HCT116 (cell line): ENCODE measurements around the gene CAV1. TPM values are rescaled to one million over a fixed set of nuclear protein-coding genes. Genes with fewer than 3 reads are reported as not detected.

Experiments used
- ATAC-seq: fragments of 200-7000 bp; cut with Tn5 transposase; 2 replicates; pipeline ENCODE4 v1.9.1; 2020; ENCODE audit warnings: mild to moderate bottlenecking, moderate library complexity
- BruUV-seq: library from RNA; stranded (reverse); fragments of 400-500 nt; replicated peaks from 2 replicates; lab custom pipeline; 2021; lab: Mats Ljungman, UMichigan
- CTCF ChIA-PET: fragments of 300-600 bp; sonication (Branson Sonifier 250); formaldehyde crosslinking; loops from one replicate; lab custom pipeline; 2021; ENCODE audit warnings: antibody characterized with exemption; lab: Charles Lee
- POLR2A ChIA-PET: fragments of 300-600, 350-600 bp; sonication (Branson Sonifier 250); formaldehyde crosslinking; loops from one replicate; lab custom pipeline; 2021; ENCODE audit warnings: antibody characterized with exemption; lab: Charles Lee
- RAD21 ChIA-PET, 2 experiments: fragments of 300-600 bp; sonication (Branson Sonifier 250); formaldehyde crosslinking; loops; one replicate each; lab custom pipeline; 2023; ENCODE audit warnings: low total read pairs in 2 of 2; ENCODE audit not compliant: uncharacterized antibody in 2 of 2, unreplicated experiment in 2 of 2, low non-redundant PET in 1 of 2; lab: Charles Lee
- DNase-seq: peaks from one replicate; pipeline ENCODE4 v3.0.0-alpha.2; 2010; ENCODE audit warnings: low read depth, low spot score
- H2AFZ ChIP-seq: fragments of 200-600 bp; shearing (Covaris generic), sonication (generic); 2 replicates; pipeline ENCODE4 v1.6.1; 2017; ENCODE audit warnings: low read depth, mixed run types, mixed read lengths, antibody characterized with exemption, low read length; ENCODE audit not compliant: poor library complexity, severe bottlenecking
- H3K27ac ChIP-seq: 2 replicates; pipeline ENCODE4 v1.5.1; 2012; ENCODE audit warnings: low read depth, low read length
- H3K27me3 ChIP-seq: fragments of 200-600 bp; sonication (generic); 2 replicates; pipeline ENCODE4 v1.6.1; 2016; ENCODE audit warnings: mixed run types, low read length, mixed read lengths; ENCODE audit not compliant: insufficient read depth
- H3K36me3 ChIP-seq, 2 experiments: fragments of 200-500 bp in 1 of 2; fragments of 200-600 bp in 1 of 2; sonication (Bioruptor generic) in 1 of 2; sonication (generic) in 1 of 2; 2 replicates each; pipeline versions ENCODE4 v1.5.1 to v1.6.1; 2014 to 2016; ENCODE audit warnings: low read length in 2 of 2, inconsistent platforms in 1 of 2, mixed read lengths in 1 of 2, mixed run types in 1 of 2; ENCODE audit not compliant: insufficient read depth in 2 of 2, control insufficient read depth in 1 of 2
- H3K4me1 ChIP-seq, 2 experiments: fragments of 200-600 bp in 1 of 2; sonication (generic) in 1 of 2; 2 replicates each; pipeline versions ENCODE4 v1.5.1 to v1.6.1; 2012 to 2017; ENCODE audit warnings: low read length in 2 of 2, inconsistent platforms in 1 of 2, mild to moderate bottlenecking in 1 of 2, mixed read lengths in 1 of 2, mixed run types in 1 of 2, moderate library complexity in 1 of 2; ENCODE audit not compliant: insufficient read depth in 2 of 2, control insufficient read depth in 1 of 2
- H3K4me2 ChIP-seq: fragments of 200-600 bp; sonication (generic); 2 replicates; pipeline ENCODE4 v1.6.1; 2017; ENCODE audit warnings: mixed run types, low read length, mixed read lengths
- H3K4me3 ChIP-seq, 2 experiments: fragments of 200-600 bp in 1 of 2; sonication (generic) in 1 of 2; replicated peaks in 1 of 2; 2 replicates each; pipeline ENCODE4 v1.5.1; 2011 to 2016; ENCODE audit warnings: low read length in 2 of 2, control low read depth in 1 of 2, low read depth in 1 of 2, mild to moderate bottlenecking in 1 of 2, mixed read lengths in 1 of 2, mixed run types in 1 of 2
- H3K79me2 ChIP-seq: fragments of 200-600 bp; sonication (generic); 2 replicates; pipeline ENCODE4 v1.6.1; 2017; ENCODE audit warnings: mild to moderate bottlenecking, mixed run types, low read length, moderate library complexity, mixed read lengths; ENCODE audit not compliant: insufficient read depth
- H3K9ac ChIP-seq: fragments of 200-600 bp; sonication (generic); 2 replicates; pipeline ENCODE4 v1.6.1; 2016; ENCODE audit warnings: low read length, mixed read lengths
- H3K9me2 ChIP-seq: fragments of 200-600 bp; sonication (generic), shearing (Covaris generic); 2 replicates; pipeline ENCODE4 v1.6.1; 2017; ENCODE audit warnings: mixed run types, mild to moderate bottlenecking, moderate library complexity; ENCODE audit not compliant: insufficient read depth
- H3K9me3 ChIP-seq, 2 experiments: fragments of 200-500 bp in 1 of 2; fragments of 200-600 bp in 1 of 2; sonication (Bioruptor generic) in 1 of 2; sonication (generic) in 1 of 2; 2 replicates each; pipeline ENCODE4 v1.6.1; 2014 to 2017; ENCODE audit warnings: low read length in 2 of 2, mixed read lengths in 2 of 2, inconsistent platforms in 1 of 2, low read depth in 1 of 2, mild to moderate bottlenecking in 1 of 2, mixed run types in 1 of 2, moderate library complexity in 1 of 2; ENCODE audit not compliant: control insufficient read depth in 1 of 2, insufficient read depth in 1 of 2
- H4K20me1 ChIP-seq: fragments of 200-600 bp; sonication (generic), shearing (Covaris generic); 2 replicates; pipeline ENCODE4 v1.6.1; 2017; ENCODE audit warnings: mixed run types, mild to moderate bottlenecking, moderate library complexity; ENCODE audit not compliant: insufficient read depth
- ATF3 ChIP-seq: IDR thresholded peaks from 2 replicates; pipeline ENCODE4 v1.6.1; 2012
- CTCF ChIP-seq, 3 experiments: fragments of 200-600 bp in 1 of 3; sonication (generic) in 1 of 3; IDR thresholded peaks in 2 of 3; conservative IDR thresholded peaks in 1 of 3; 2 replicates each; pipeline ENCODE4 v1.5.1; 2012 to 2017; ENCODE audit warnings: low read depth in 2 of 3, low read length in 2 of 3, antibody characterized with exemption in 1 of 3, borderline replicate concordance in 1 of 3, control low read depth in 1 of 3, mild to moderate bottlenecking in 1 of 3, mixed read lengths in 1 of 3, mixed run types in 1 of 3, moderate library complexity in 1 of 3; ENCODE audit not compliant: insufficient read depth in 1 of 3
- EGR1 ChIP-seq: IDR thresholded peaks from 2 replicates; pipeline ENCODE4 v1.6.1; 2012; ENCODE audit warnings: low read depth
- ELF1 ChIP-seq: IDR thresholded peaks from 2 replicates; pipeline ENCODE4 v1.6.1; 2012; ENCODE audit warnings: low read depth, borderline replicate concordance
- EZH2 ChIP-seq: fragments of 200-600 bp; sonication (generic); IDR thresholded peaks from 2 replicates; pipeline ENCODE4 v1.6.1; 2017; ENCODE audit warnings: antibody characterized with exemption, mixed run types
- MAX ChIP-seq: IDR thresholded peaks from 2 replicates; pipeline ENCODE4 v1.6.1; 2012
- POLR2A ChIP-seq: IDR thresholded peaks from 2 replicates; pipeline ENCODE4 v1.7.0; 2011; ENCODE audit warnings: borderline replicate concordance; ENCODE audit not compliant: insufficient read depth, insufficient read length; ENCODE audit errors: extremely low read depth
- POLR2AphosphoS5 ChIP-seq: IDR thresholded peaks from 2 replicates; pipeline ENCODE4 v1.6.1; 2011; ENCODE audit warnings: mild to moderate bottlenecking, low read depth, low read length, moderate library complexity
- RAD21 ChIP-seq: IDR thresholded peaks from 2 replicates; pipeline ENCODE4 v1.6.1; 2012; ENCODE audit warnings: low read depth, mild to moderate bottlenecking
- REST ChIP-seq: IDR thresholded peaks from 2 replicates; pipeline ENCODE4 v1.6.1; 2012; ENCODE audit warnings: low read depth
- TCF7L2 ChIP-seq: IDR thresholded peaks from 2 replicates; pipeline ENCODE4 v1.7.0; 2011; ENCODE audit warnings: borderline replicate concordance, inconsistent platforms; ENCODE audit not compliant: insufficient read depth, insufficient read length; ENCODE audit errors: extremely low read depth
- ZBTB33 ChIP-seq: IDR thresholded peaks from 2 replicates; pipeline ENCODE4 v1.6.1; 2011; ENCODE audit warnings: mild to moderate bottlenecking, low read length, moderate library complexity; ENCODE audit not compliant: insufficient replicate concordance; ENCODE audit errors: extremely low read depth
- ZNF274 ChIP-seq: fragments of 200-500 bp; sonication (Bioruptor generic); IDR thresholded peaks from 2 replicates; pipeline ENCODE4 v1.6.1; 2014; ENCODE audit warnings: mild to moderate bottlenecking, low read depth, low read length, inconsistent platforms
- intact Hi-C: fragments of 100-400 bp; cut with micrococcal nuclease; formaldehyde crosslinking; loops from 2 replicates; pipeline ENCODE4 v1.10.0; 2022
- total RNA-seq: library from RNA; stranded (reverse); gene quantifications from one replicate; pipeline ENCODE4 v1.2.1, GENCODE V29; 2021; ENCODE audit not compliant: unreplicated experiment

The CAV1 gene
- total RNA-seq, 1 experiment from 2014 or later: 298 TPM

- no peaks in the 10 kb centered on the region for H4K20me1 ChIP-seq
- ChIA-PET RAD21 (no interaction called here), CTCF (no interaction called here), POLR2A (no interaction called here)
- intact Hi-C loops: no loop called here
- DNase-seq: no peak
- no peak for TF ChIP-seq ZBTB33
- TF ChIP-seq EGR1: no peak
- no peak for TF ChIP-seq POLR2AphosphoS5
- TF ChIP-seq POLR2A: no peak
- TF ChIP-seq ZNF274: no peak
- no peak for TF ChIP-seq MAX
- no peaks in the 10 kb centered on the region for H3K9me2 ChIP-seq
- no peaks in the 10 kb centered on the region for H3K27me3 ChIP-seq
- H3K9ac ChIP-seq: no peak overlapping the region
- no peak overlapping the region for H3K27ac ChIP-seq
- H3K9me3 ChIP-seq: no peaks in the 10 kb centered on the region
- no peak overlapping the region for H3K4me2 ChIP-seq
- H2AFZ ChIP-seq: no peak overlapping the region
- H3K36me3 ChIP-seq: no peaks in the 10 kb centered on the region
- peaks cover 0 to 3% of the 10 kb centered on the region in 2 experiments; a peak in 2 of 4 replicates for H3K4me1 ChIP-seq
- no TSS peak for BruUV-seq
- ATAC-seq: no peak
- no peaks in the 10 kb centered on the region for H3K79me2 ChIP-seq
- H3K4me3 ChIP-seq: no peak overlapping the region
These were observed 72.5 kb downstream of the CAV1 start for GRCh38 chr7:116597384-116597783.

GRCh38 chr7:116598278-116598677 is 73.4 kb downstream of the CAV1 start:
- no peaks in the 10 kb centered on the region for H3K27me3 ChIP-seq
- no peak overlapping the region for H3K4me2 ChIP-seq
- DNase-seq: no peak
- H3K79me2 ChIP-seq: no peaks in the 10 kb centered on the region
- TF ChIP-seq ELF1 (no peak), RAD21 (peak; percentile 52), TCF7L2 (no peak), CTCF (IDR thresholded peaks at IDR 0.05 in 2 of 3, conservative IDR thresholded peaks at IDR 0.05 in 1 of 3; ENCODE audit: borderline replicate concordance in 1 of 3, insufficient read depth in 1 of 3, low read depth in 2 of 3, low read length in 2 of 3) (peak in 1 of 3 experiments; percentile 16; a peak in 2 of 6 replicates), REST (no peak), EZH2 (no peak), ATF3 (no peak)
- no peaks in the 10 kb centered on the region for H3K9me2 ChIP-seq
- ChIA-PET CTCF (no interaction called here), POLR2A (no interaction called here), RAD21 (no interaction called here)
- no peaks in the 10 kb centered on the region for H3K9me3 ChIP-seq
- H3K4me1 ChIP-seq: no peaks in the 10 kb centered on the region
- no TSS peak for BruUV-seq
- H3K27ac ChIP-seq: no peak overlapping the region
- ATAC-seq: no peak
- H3K4me3 ChIP-seq: no peak overlapping the region
- no peaks in the 10 kb centered on the region for H4K20me1 ChIP-seq
- no peak overlapping the region for H2AFZ ChIP-seq
- intact Hi-C loops: no loop called here
- no peak overlapping the region for H3K9ac ChIP-seq
- no peaks in the 10 kb centered on the region for H3K36me3 ChIP-seq
